ENCODE results near the gene AMBP. TPM values are rescaled to one million over a fixed set of nuclear protein-coding genes. Genes with fewer than 3 reads are reported as not detected.

Gene AMBP
- total RNA-seq, 1 donor from 2014 or later, result not detected

- no peaks in the 10 kb centered on the region for H3K36me3 ChIP-seq (ENCODE audit: control insufficient read depth, insufficient read depth, low read length)
- H3K27me3 ChIP-seq (ENCODE audit: control insufficient read depth, insufficient read depth, low read length), result no peaks in the 10 kb centered on the region
- no peak for DNase-seq (ENCODE audit: low read depth)
- TF ChIP-seq CTCF (IDR thresholded peaks at IDR 0.05; ENCODE audit: insufficient read depth, low read length, poor library complexity, severe bottlenecking), result no peak
- no peak overlapping the region for H3K4me3 ChIP-seq (ENCODE audit: low read depth, low read length)
These were observed 23.0 kb downstream of the AMBP start for GRCh38 chr9:114055061-114055460.

GRCh38 chr9:114054191-114054690 is 23.9 kb downstream of the AMBP start:
- no peak overlapping the region for H3K4me3 ChIP-seq (ENCODE audit: low read depth, low read length)
- no peak for DNase-seq (ENCODE audit: low read depth)
- no peaks in the 10 kb centered on the region for H3K36me3 ChIP-seq (ENCODE audit: control insufficient read depth, insufficient read depth, low read length)
- no peaks in the 10 kb centered on the region for H3K27me3 ChIP-seq (ENCODE audit: control insufficient read depth, insufficient read depth, low read length)
- no peak for TF ChIP-seq CTCF (IDR thresholded peaks at IDR 0.05; ENCODE audit: insufficient read depth, low read length, poor library complexity, severe bottlenecking)

- H3K27me3 ChIP-seq (ENCODE audit: control insufficient read depth, insufficient read depth, low read length), result no peaks in the 10 kb centered on the region
These were observed 24.7 kb downstream of the AMBP start for GRCh38 chr9:114053246-114054005.

DNA sequence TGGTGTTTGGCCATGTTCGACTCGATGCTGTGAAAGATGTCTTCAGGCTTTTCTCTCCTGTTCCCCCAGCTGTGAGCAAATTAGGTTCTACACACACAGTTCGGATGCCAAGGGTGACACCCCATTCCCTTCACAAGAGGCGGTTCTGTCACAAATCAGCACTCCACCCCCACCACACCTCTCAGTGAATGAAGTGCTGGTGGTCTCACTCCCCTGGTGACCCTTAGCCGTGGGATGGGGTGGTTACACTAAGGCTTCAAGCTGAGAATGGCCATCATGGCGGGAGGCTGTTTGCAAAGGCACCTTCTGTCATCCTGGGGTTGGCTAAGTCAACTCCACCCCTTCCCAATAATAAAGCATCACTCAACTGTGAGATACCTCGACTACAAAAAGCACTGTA is 26.4 kb downstream of the AMBP start:
- H3K27me3 ChIP-seq (ENCODE audit: control insufficient read depth, insufficient read depth, low read length), result no peaks in the 10 kb centered on the region
- DNase-seq (ENCODE audit: low read depth), result no peak
- TF ChIP-seq CTCF (IDR thresholded peaks at IDR 0.05; ENCODE audit: insufficient read depth, low read length, poor library complexity, severe bottlenecking), result no peak
- peaks cover 3% of the 10 kb centered on the region for H3K36me3 ChIP-seq (ENCODE audit: control insufficient read depth, insufficient read depth, low read length)
- no peak overlapping the region for H3K4me3 ChIP-seq (ENCODE audit: low read depth, low read length)

More at GRCh38 chr9:114053246-114054005, 24.7 kb downstream of the AMBP start:
- TF ChIP-seq CTCF (IDR thresholded peaks at IDR 0.05; ENCODE audit: insufficient read depth, low read length, poor library complexity, severe bottlenecking), result no peak
- Histone ChIP-seq H3K4me3 (ENCODE audit: low read depth, low read length) (no peak overlapping the region), H3K36me3 (ENCODE audit: control insufficient read depth, insufficient read depth, low read length) (peaks cover 2% of the 10 kb centered on the region)
- no peak for DNase-seq (ENCODE audit: low read depth)

GRCh38 chr9:114051281-114051680 is 26.8 kb downstream of the AMBP start:
- no peak for TF ChIP-seq CTCF (IDR thresholded peaks at IDR 0.05; ENCODE audit: insufficient read depth, low read length, poor library complexity, severe bottlenecking)
- peaks cover 3% of the 10 kb centered on the region for H3K36me3 ChIP-seq (ENCODE audit: control insufficient read depth, insufficient read depth, low read length)
- no peak overlapping the region for H3K4me3 ChIP-seq (ENCODE audit: low read depth, low read length)
- DNase-seq (ENCODE audit: low read depth), result no peak
- H3K27me3 ChIP-seq (ENCODE audit: control insufficient read depth, insufficient read depth, low read length), result no peaks in the 10 kb centered on the region

DNA sequence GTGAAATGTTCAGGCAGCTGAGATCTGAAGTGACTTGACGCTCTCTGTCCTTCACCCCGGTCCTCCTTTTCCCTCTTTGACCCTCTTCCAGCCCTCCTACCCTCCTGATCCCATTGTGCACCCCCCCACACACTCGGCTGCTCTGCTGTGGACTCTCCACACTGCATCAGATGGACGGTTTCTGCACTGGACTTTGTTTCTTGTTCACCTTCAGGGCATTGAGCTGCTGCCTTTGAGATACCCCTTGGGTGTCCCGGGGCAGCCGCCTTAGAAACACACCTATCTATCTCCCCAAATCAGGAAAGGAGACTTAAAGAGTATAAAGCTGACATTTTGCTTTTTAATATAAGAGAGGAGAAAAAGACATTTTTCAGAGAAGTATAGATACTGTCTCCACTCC is 27.5 kb downstream of the AMBP start:
- DNase-seq (ENCODE audit: low read depth), result no peak
- Histone ChIP-seq H3K36me3 (ENCODE audit: control insufficient read depth, insufficient read depth, low read length) (peaks cover 3% of the 10 kb centered on the region), H3K4me3 (ENCODE audit: low read depth, low read length) (no peak overlapping the region), H3K27me3 (ENCODE audit: control insufficient read depth, insufficient read depth, low read length) (no peaks in the 10 kb centered on the region)
- no peak for TF ChIP-seq CTCF (IDR thresholded peaks at IDR 0.05; ENCODE audit: insufficient read depth, low read length, poor library complexity, severe bottlenecking)
